Heart left ventricle (tissue), 13 donors: ENCODE measurements around the gene WDPCP.

Experiments used
- CTCF ChIP-seq, 12 donors: fragments of 200-600 bp; sonication (generic) in 4 of 12; IDR thresholded peaks; one replicate each; pipeline versions ENCODE4 v1.5.0 to v1.8.0; 2018 to 2022; ENCODE audit warnings: antibody characterized with exemption in 12 of 12, mild to moderate bottlenecking in 5 of 12
- POLR2A ChIP-seq, 2 donors: fragments of 450-650 bp; IDR thresholded peaks; one replicate each; pipeline ENCODE4 v1.6.1; 2017; ENCODE audit warnings: antibody characterized with exemption in 2 of 2, mild to moderate bottlenecking in 2 of 2, moderate library complexity in 2 of 2
- donor health status: ischemic (EF 13 %, LVEDD 7.1; RV severe dilation, severe dysfunction).
- donor health status: DM: no; HTN: yes; CAD: no.
- donor health status: DM: no; HTN: no; CAD: no.
- donor health status: ischemic (EF 25% LVEDD 6.9; RV normal size, moderate dysfunction).
- donor health status: ischemic (EF 25% LVEDD 5.7; RV mildly dilated, moderate dysfunction).
- donor health status: ischemic (EF 35%, LVEDD 5.7; RV mildly dilated, moderate dysfunction).
- donor health status: nonischemic (EF 11% LVEDD 7.7; RV severe dilation, severe dysfunction).
- donor health status: DM: yes; HTN: yes; CAD: no.
- donor health status: PGD.
- donor health status: ischemic (EF 29% LVEDD 5.4; RV normal size, mild dysfunction).
- donor health status: nonischemic (EF 23%, LVEDD 6.1; RV moderate dilation, normal function).

DNA sequence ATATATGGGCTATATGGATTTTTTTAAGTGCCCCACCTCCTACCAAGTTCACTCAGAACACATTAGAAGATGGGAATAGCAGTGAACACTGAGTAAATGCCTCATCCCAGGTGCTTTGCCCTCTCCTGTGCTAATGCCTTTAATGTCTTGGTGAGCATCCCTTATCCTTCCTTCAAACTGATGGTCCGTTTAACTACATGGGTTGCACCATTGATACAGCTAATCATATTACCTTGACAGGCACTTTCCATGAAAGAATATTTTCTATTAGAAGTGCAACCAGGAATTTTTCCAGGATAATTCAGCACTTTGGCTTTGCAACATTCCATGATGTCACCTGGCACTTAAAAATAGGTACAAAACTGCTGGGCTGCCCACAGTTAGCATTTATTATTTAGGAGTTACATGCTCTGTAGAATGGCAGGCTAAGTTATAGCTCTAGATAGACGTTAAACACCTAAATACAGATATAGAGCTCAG lies 74.0 kb downstream of the WDPCP start:
- TF ChIP-seq CTCF (IDR thresholded peaks at IDR 0.05) (no peak), POLR2A (IDR thresholded peaks at IDR 0.05) (no peak)
